ENCODE data around the gene PDE1C.

The PDE1C gene

GRCh38 chr7:32074787-32075585, 4.8 kb upstream of the PDE1C start:
- DNase-seq (ENCODE audit: low read depth), result no peak

GRCh38 chr7:32073533-32073932, 3.3 kb upstream of the PDE1C start:
- DNase-seq (ENCODE audit: low read depth), result no peak

- no peak for DNase-seq (ENCODE audit: low read depth)
These were observed 2.2 kb upstream of the PDE1C start for GRCh38 chr7:32072397-32072796.

- no peak for DNase-seq (ENCODE audit: low read depth)
These were observed 1.4 kb upstream of the PDE1C start for GRCh38 chr7:32071466-32072091.

GRCh38 chr7:32070051-32070405, 179 bp downstream of the PDE1C start:
- no peak for DNase-seq (ENCODE audit: low read depth)

GRCh38 chr7:32069116-32069650, 1.0 kb downstream of the PDE1C start:
- no peak for DNase-seq (ENCODE audit: low read depth)

- DNase-seq (ENCODE audit: low read depth), result no peak
These were observed 1.7 kb downstream of the PDE1C start for GRCh38 chr7:32068411-32069101.

- DNase-seq (ENCODE audit: low read depth), result no peak
These were observed 3.8 kb downstream of the PDE1C start for GRCh38 chr7:32066441-32066840.

- DNase-seq (ENCODE audit: low read depth), result no peak
These were observed 6.6 kb downstream of the PDE1C start for GRCh38 chr7:32063614-32064013.

- DNase-seq (ENCODE audit: low read depth), result peak; percentile 26
These were observed 8.1 kb downstream of the PDE1C start for GRCh38 chr7:32062150-32062549.

- no peak for DNase-seq (ENCODE audit: low read depth)
These were observed 8.9 kb downstream of the PDE1C start for GRCh38 chr7:32061346-32061745.

- DNase-seq (ENCODE audit: low read depth), result peak; percentile 34
These were observed 10.8 kb downstream of the PDE1C start for GRCh38 chr7:32059289-32060011.

- DNase-seq (ENCODE audit: low read depth), result no peak
These were observed 12.2 kb downstream of the PDE1C start for GRCh38 chr7:32058002-32058401.

- no peak for DNase-seq (ENCODE audit: low read depth)
These were observed 13.4 kb downstream of the PDE1C start for GRCh38 chr7:32056767-32057166.

GRCh38 chr7:32053204-32053603, 17.0 kb downstream of the PDE1C start:
- DNase-seq (ENCODE audit: low read depth), result no peak

- DNase-seq (ENCODE audit: low read depth), result no peak
These were observed 19.1 kb downstream of the PDE1C start for GRCh38 chr7:32051128-32051527.

- DNase-seq (ENCODE audit: low read depth), result no peak
These were observed 20.6 kb downstream of the PDE1C start for GRCh38 chr7:32049599-32049998.

GRCh38 chr7:32048970-32049491, 21.2 kb downstream of the PDE1C start:
- no peak for DNase-seq (ENCODE audit: low read depth)

GRCh38 chr7:32047801-32048200, 22.4 kb downstream of the PDE1C start:
- DNase-seq (ENCODE audit: low read depth), result no peak

GRCh38 chr7:32047075-32047474, 23.1 kb downstream of the PDE1C start:
- DNase-seq (ENCODE audit: low read depth), result no peak

- DNase-seq (ENCODE audit: low read depth), result no peak
These were observed 25.0 kb downstream of the PDE1C start for GRCh38 chr7:32045228-32045627.

GRCh38 chr7:32044739-32045138, 25.5 kb downstream of the PDE1C start:
- no peak for DNase-seq (ENCODE audit: low read depth)

Measured in iris pigment epithelial cell (primary cell).